Measurements from ENCODE around the gene CYP26C1. TPM values are rescaled to one million over a fixed set of nuclear protein-coding genes. Genes with fewer than 3 reads are reported as not detected.
A peak's percentile ranks its signal among the peaks of the same experiment; 100 is the strongest.

The CYP26C1 gene
- total RNA-seq, 2 donors from 2014 or later: not detected

DNA sequence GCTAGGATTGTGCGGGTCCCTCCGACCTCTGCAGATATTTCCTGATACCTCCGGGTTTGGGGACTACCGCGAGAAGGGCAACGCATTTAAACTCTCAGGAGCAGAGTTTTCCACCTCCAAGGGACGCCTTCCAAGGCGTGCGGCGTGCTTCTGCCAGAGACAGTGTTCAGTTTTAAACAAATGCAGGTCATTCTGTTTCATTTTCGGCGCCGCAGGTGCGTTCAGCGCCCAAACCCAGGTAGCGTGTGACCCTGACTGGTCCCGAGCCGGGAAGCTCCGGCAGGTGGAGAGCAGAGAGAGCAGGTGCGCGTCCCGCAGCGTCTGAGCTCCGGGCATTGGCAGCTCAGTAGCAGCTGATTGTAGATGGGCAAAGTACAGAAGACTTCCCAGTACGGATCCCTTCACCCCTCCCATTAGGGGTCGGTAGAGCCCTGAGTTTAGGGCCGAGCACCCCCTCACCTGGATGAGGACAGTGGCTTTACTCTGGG lies 11.7 kb downstream of the CYP26C1 start:
- intact Hi-C loops (cut with DNase I): no loop called here
- H3K9ac ChIP-seq (ENCODE audit: low read depth in 2 of 2, low read length in 2 of 2): no peak overlapping the region

DNA sequence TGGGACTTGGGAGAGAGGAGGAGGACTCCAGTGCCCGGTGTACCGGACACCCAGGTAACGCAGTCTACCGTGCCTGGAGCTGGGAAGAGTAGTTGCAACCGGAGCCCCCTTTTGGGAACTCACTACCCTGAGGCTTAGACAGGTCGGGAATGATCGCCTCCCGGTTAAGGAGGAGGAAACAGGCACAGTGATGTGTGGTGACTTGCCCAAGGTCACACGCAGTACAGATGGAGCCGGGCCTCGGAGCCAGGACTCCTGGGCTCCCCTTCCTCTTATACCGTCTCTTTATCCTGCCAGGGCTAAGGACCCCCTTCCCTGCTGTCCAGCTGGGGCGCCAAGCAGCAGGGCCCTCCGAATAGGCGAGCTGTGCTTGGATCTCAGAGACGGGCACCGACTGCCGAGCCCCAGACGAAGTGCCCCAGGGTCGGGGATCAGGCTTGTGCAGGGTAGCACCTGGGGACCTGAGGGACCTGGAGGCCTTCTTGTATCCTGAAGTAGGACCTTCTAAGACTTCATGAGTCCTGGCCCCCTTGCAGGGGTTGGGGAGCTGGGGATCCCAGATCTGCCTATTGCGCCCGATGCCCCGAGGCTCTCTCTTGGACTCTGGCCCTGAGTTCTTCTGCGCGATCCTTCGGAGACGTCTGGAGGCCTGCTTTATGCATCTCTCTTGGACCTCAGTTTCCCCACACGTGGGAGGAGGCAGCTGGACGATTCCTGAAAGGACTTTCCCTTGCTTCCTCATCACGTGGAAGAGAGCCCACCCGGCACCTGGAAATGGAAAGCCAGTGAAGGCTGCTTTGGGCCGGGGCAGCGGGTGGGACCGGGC lies 12.3 kb downstream of the CYP26C1 start:
- TF ChIP-seq, protein P1, sequence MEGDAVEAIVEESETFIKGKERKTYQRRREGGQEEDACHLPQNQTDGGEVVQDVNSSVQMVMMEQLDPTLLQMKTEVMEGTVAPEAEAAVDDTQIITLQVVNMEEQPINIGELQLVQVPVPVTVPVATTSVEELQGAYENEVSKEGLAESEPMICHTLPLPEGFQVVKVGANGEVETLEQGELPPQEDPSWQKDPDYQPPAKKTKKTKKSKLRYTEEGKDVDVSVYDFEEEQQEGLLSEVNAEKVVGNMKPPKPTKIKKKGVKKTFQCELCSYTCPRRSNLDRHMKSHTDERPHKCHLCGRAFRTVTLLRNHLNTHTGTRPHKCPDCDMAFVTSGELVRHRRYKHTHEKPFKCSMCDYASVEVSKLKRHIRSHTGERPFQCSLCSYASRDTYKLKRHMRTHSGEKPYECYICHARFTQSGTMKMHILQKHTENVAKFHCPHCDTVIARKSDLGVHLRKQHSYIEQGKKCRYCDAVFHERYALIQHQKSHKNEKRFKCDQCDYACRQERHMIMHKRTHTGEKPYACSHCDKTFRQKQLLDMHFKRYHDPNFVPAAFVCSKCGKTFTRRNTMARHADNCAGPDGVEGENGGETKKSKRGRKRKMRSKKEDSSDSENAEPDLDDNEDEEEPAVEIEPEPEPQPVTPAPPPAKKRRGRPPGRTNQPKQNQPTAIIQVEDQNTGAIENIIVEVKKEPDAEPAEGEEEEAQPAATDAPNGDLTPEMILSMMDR (IDR thresholded peaks at IDR 0.05): no peak
- H3K27me3 ChIP-seq: peaks cover 79% of the 10 kb centered on the region
- no peaks in the 10 kb centered on the region for H3K36me3 ChIP-seq
- no peak overlapping the region for H3K9ac ChIP-seq (ENCODE audit: low read depth in 2 of 2, low read length in 2 of 2)
- no peak overlapping the region for H3K27ac ChIP-seq
- no peaks in the 10 kb centered on the region for H3K9me3 ChIP-seq
- H3K4me3 ChIP-seq: peak overlapping the region; percentile 34
- peaks cover 15% of the 10 kb centered on the region for H3K4me1 ChIP-seq
- intact Hi-C loops (cut with DNase I): no loop called here
- no peak for DNase-seq

More for the DNA sequence above, 11.7 kb downstream of the CYP26C1 start:
- no peak overlapping the region for H3K27ac ChIP-seq
- H3K9me3 ChIP-seq: no peaks in the 10 kb centered on the region
- DNase-seq: no peak
- H3K27me3 ChIP-seq: peaks cover 78% of the 10 kb centered on the region
- H3K4me3 ChIP-seq: peak overlapping the region; percentile 34
- no peaks in the 10 kb centered on the region for H3K36me3 ChIP-seq
- peaks cover 15% of the 10 kb centered on the region for H3K4me1 ChIP-seq
- TF ChIP-seq, protein P1 (IDR thresholded peaks at IDR 0.05): no peak

DNA sequence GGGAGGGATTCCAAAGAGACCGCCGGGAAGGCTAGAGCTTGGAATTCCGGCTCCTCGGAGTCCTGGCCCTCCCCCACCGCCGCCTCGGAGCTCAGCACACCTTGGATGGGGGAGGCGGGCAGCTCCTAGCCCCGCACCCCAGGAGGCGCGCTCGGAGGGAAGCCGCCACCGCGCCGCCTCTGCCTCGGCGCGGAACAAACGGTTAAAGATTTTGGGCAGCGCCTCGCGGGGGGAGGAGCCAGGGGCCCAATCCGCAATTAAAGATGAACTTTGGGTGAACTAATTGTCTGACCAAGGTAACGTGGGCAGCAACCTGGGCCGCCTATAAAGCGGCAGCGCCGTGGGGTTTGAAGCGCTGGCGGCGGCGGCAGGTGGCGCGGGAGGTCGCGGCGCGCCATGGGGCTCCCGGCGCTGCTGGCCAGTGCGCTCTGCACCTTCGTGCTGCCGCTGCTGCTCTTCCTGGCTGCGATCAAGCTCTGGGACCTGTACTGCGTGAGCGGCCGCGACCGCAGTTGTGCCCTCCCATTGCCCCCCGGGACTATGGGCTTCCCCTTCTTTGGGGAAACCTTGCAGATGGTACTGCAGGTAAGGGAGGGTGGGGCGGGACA lies 13.0 kb downstream of the CYP26C1 start, which contains the start of gene CYP26A1:
TSS of gene CYP26A1 (plus strand) at position 355 of the 608 bp plus-strand sequence. CDS start at position 397, 42 bp downstream.
- DNase-seq: no peak
- Histone ChIP-seq H3K9ac (ENCODE audit: low read depth in 2 of 2, low read length in 2 of 2) (no peak within 1 kb of the TSS), H3K27me3 (peaks cover 72% of the 10 kb centered on the region), H3K36me3 (no peaks in the 10 kb centered on the region), H3K4me3 (peak within 1 kb of the TSS; percentile 16), H3K27ac (no peak within 1 kb of the TSS), H3K9me3 (no peaks in the 10 kb centered on the region), H3K4me1 (peaks cover 10% of the 10 kb centered on the region)
- TF ChIP-seq, protein P1 (IDR thresholded peaks at IDR 0.05): no peak
- intact Hi-C loops (cut with DNase I): no loop called here

DNA sequence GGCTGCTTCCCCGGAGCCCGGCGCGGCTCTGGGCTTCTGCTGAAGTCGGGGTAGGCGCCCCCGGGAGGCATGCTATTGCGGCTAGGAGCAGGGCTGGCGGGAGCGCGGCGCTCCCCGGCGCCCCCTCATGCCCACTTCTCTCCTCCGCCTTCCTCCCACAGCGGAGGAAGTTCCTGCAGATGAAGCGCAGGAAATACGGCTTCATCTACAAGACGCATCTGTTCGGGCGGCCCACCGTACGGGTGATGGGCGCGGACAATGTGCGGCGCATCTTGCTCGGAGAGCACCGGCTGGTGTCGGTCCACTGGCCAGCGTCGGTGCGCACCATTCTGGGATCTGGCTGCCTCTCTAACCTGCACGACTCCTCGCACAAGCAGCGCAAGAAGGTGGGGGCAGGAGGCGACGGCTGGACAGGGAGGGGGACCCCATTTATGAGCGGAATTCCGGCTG lies 13.6 kb downstream of the CYP26C1 start:
- TF ChIP-seq, protein P1 (IDR thresholded peaks at IDR 0.05): no peak
- H3K9ac ChIP-seq (ENCODE audit: low read depth in 2 of 2, low read length in 2 of 2): no peak overlapping the region
- no peak for DNase-seq
- peaks cover 10% of the 10 kb centered on the region for H3K4me1 ChIP-seq
- intact Hi-C loops (cut with DNase I): no loop called here
- H3K27ac ChIP-seq: no peak overlapping the region
- peak overlapping the region; percentile 16 for H3K4me3 ChIP-seq
- H3K9me3 ChIP-seq: no peaks in the 10 kb centered on the region
- H3K27me3 ChIP-seq: peaks cover 67% of the 10 kb centered on the region
- H3K36me3 ChIP-seq: no peaks in the 10 kb centered on the region

DNA sequence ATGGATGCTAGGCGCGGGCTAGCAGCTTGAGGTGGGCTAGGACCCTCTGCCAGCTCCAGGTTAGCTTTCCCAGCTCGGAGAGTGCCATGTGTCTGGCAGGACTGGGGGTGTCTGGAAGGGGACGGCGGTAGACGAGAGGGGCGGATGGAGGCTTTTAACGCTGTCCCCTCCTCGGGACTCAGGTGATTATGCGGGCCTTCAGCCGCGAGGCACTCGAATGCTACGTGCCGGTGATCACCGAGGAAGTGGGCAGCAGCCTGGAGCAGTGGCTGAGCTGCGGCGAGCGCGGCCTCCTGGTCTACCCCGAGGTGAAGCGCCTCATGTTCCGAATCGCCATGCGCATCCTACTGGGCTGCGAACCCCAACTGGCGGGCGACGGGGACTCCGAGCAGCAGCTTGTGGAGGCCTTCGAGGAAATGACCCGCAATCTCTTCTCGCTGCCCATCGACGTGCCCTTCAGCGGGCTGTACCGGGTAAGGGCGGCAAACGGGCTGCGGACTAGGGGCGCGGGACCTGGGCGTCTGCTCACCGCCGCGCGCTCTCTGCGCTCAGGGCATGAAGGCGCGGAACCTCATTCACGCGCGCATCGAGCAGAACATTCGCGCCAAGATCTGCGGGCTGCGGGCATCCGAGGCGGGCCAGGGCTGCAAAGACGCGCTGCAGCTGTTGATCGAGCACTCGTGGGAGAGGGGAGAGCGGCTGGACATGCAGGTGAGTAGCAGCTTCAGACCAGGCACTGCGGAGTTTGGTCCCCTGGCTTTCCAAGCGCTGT lies 14.2 kb downstream of the CYP26C1 start:
- TF ChIP-seq, protein P1 (IDR thresholded peaks at IDR 0.05): no peak

More for the DNA sequence above, 14.2 kb downstream of the CYP26C1 start:
- intact Hi-C loops (cut with DNase I): no loop called here
- H3K9me3 ChIP-seq: no peaks in the 10 kb centered on the region
- DNase-seq: no peak
- peaks cover 10% of the 10 kb centered on the region for H3K4me1 ChIP-seq
- H3K4me3 ChIP-seq: no peak overlapping the region
- no peaks in the 10 kb centered on the region for H3K36me3 ChIP-seq
- no peak overlapping the region for H3K27ac ChIP-seq
- peaks cover 66% of the 10 kb centered on the region for H3K27me3 ChIP-seq
- no peak overlapping the region for H3K9ac ChIP-seq (ENCODE audit: low read depth in 2 of 2, low read length in 2 of 2)

All from colonic mucosa (tissue), 4 donors.